ENCODE data around the gene NID2.

DNA sequence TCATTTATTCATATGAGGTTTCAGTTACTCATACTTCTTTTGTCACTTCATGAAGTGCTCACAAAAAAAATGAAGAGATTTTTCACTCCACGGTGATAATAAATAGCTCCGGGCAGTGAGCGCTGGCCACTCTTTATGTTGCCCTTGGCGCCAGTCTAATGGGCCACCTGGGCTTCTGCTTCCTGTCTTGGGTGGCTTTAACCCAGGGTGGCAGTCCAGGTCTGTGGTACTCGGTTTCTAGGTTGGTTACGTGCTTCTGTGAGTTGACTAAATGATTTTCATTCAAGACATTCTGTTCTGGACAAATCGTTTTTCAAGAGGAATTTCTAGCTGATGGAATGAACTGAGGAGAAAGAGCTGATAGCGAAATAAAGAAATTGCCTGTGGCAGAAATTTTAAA, 34.6 kb upstream of the NID2 start:
- TF ChIP-seq, protein P1, sequence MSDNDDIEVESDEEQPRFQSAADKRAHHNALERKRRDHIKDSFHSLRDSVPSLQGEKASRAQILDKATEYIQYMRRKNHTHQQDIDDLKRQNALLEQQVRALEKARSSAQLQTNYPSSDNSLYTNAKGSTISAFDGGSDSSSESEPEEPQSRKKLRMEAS (IDR thresholded peaks at IDR 0.05): no peak
- TF ChIP-seq, protein P2, sequence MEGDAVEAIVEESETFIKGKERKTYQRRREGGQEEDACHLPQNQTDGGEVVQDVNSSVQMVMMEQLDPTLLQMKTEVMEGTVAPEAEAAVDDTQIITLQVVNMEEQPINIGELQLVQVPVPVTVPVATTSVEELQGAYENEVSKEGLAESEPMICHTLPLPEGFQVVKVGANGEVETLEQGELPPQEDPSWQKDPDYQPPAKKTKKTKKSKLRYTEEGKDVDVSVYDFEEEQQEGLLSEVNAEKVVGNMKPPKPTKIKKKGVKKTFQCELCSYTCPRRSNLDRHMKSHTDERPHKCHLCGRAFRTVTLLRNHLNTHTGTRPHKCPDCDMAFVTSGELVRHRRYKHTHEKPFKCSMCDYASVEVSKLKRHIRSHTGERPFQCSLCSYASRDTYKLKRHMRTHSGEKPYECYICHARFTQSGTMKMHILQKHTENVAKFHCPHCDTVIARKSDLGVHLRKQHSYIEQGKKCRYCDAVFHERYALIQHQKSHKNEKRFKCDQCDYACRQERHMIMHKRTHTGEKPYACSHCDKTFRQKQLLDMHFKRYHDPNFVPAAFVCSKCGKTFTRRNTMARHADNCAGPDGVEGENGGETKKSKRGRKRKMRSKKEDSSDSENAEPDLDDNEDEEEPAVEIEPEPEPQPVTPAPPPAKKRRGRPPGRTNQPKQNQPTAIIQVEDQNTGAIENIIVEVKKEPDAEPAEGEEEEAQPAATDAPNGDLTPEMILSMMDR (IDR thresholded peaks at IDR 0.05; ENCODE audit: low read depth, low read length, missing input control): no peak
- no peak for TF ChIP-seq FOXA1 (IDR thresholded peaks at IDR 0.05)
- TF ChIP-seq, protein P3, sequence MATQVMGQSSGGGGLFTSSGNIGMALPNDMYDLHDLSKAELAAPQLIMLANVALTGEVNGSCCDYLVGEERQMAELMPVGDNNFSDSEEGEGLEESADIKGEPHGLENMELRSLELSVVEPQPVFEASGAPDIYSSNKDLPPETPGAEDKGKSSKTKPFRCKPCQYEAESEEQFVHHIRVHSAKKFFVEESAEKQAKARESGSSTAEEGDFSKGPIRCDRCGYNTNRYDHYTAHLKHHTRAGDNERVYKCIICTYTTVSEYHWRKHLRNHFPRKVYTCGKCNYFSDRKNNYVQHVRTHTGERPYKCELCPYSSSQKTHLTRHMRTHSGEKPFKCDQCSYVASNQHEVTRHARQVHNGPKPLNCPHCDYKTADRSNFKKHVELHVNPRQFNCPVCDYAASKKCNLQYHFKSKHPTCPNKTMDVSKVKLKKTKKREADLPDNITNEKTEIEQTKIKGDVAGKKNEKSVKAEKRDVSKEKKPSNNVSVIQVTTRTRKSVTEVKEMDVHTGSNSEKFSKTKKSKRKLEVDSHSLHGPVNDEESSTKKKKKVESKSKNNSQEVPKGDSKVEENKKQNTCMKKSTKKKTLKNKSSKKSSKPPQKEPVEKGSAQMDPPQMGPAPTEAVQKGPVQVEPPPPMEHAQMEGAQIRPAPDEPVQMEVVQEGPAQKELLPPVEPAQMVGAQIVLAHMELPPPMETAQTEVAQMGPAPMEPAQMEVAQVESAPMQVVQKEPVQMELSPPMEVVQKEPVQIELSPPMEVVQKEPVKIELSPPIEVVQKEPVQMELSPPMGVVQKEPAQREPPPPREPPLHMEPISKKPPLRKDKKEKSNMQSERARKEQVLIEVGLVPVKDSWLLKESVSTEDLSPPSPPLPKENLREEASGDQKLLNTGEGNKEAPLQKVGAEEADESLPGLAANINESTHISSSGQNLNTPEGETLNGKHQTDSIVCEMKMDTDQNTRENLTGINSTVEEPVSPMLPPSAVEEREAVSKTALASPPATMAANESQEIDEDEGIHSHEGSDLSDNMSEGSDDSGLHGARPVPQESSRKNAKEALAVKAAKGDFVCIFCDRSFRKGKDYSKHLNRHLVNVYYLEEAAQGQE (IDR thresholded peaks at IDR 0.05): no peak
- TF ChIP-seq JUND (IDR thresholded peaks at IDR 0.05): no peak
- TF ChIP-seq TAF1 (conservative IDR thresholded peaks at IDR 0.05): no peak
- TF ChIP-seq RXRA (IDR thresholded peaks at IDR 0.05): no peak
- TF ChIP-seq EGR1 (IDR thresholded peaks at IDR 0.05; ENCODE audit: low read depth in 2 of 2): no peak
- no peak for TF ChIP-seq RAD21 (IDR thresholded peaks at IDR 0.05)
- TF ChIP-seq HNF4G (IDR thresholded peaks at IDR 0.05): no peak

Measured in liver (tissue), 3 donors.